Skin of body (tissue), 2 donors: Measurements from ENCODE around the gene FHIT. TPM values are rescaled to one million over a fixed set of nuclear protein-coding genes. Genes with fewer than 3 reads are reported as not detected.

ENCODE experiments used
- small RNA-seq: library from RNA; depleted of rRNA; stranded (forward); fragments of <200 nt; gene quantifications from one replicate; pipeline ENCODE3, GENCODE V24; 2014; ENCODE audit warnings: low replicate concordance
- total RNA-seq: library from RNA; depleted of rRNA; stranded (reverse); fragments of >200 nt; gene quantifications from one replicate; pipeline ENCODE4 v1.2.3, GENCODE V29; 2014

Gene FHIT
- total RNA-seq, 1 donor from 2014 or later: 8.9 TPM

Small RNAs within 50 kb of the gene (small RNA-seq; reads per million reads assigned to genes)
- gene MIR548BB: not detected
- not detected for gene RF00012
